Measurements from ENCODE around the gene ADGRV1.

DNA sequence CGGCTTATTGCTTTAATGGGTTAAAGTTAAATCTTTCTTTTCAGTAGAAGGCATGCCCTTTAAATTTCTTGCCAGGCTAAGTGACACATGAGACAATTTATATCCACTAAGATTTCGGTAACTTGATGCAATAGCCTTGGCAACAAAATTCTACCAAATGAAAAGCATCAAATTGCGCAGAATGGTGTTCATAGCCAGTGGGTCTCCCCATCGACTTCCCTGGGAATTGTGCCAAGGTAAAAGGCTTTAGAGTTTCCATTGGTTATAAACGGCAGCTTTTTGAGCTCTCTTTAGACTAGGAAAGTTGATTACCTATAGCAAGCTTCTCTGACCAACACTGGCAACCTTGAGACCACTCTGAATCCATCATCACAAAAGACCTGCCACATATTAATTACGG is 466.1 kb downstream of the ADGRV1 start:
- TF ChIP-seq, protein P1, sequence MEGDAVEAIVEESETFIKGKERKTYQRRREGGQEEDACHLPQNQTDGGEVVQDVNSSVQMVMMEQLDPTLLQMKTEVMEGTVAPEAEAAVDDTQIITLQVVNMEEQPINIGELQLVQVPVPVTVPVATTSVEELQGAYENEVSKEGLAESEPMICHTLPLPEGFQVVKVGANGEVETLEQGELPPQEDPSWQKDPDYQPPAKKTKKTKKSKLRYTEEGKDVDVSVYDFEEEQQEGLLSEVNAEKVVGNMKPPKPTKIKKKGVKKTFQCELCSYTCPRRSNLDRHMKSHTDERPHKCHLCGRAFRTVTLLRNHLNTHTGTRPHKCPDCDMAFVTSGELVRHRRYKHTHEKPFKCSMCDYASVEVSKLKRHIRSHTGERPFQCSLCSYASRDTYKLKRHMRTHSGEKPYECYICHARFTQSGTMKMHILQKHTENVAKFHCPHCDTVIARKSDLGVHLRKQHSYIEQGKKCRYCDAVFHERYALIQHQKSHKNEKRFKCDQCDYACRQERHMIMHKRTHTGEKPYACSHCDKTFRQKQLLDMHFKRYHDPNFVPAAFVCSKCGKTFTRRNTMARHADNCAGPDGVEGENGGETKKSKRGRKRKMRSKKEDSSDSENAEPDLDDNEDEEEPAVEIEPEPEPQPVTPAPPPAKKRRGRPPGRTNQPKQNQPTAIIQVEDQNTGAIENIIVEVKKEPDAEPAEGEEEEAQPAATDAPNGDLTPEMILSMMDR (IDR thresholded peaks at IDR 0.05; ENCODE audit: insufficient read depth, low read depth, low read length): no peak
- TF ChIP-seq EZH2 (IDR thresholded peaks at IDR 0.05; ENCODE audit: insufficient read depth, low read length): no peak
